H1 (cell line): ENCODE data around the gene NELFB. TPM values are rescaled to one million over a fixed set of nuclear protein-coding genes. Genes with fewer than 3 reads are reported as not detected.

ENCODE experiments used
- CTCF ChIA-PET: fragments of 300-600 bp; sonication (Branson Sonifier 250); formaldehyde crosslinking; loops from one replicate; lab custom pipeline; 2021; ENCODE audit not compliant: partially characterized antibody; lab: Charles Lee
- POLR2A ChIA-PET: fragments of 300-600 bp; sonication (Branson Sonifier 250); formaldehyde crosslinking; loops from one replicate; lab custom pipeline; 2021; ENCODE audit warnings: inconsistent platforms; ENCODE audit not compliant: partially characterized antibody; lab: Charles Lee
- DNase-seq, 2 experiments: peaks; one replicate each; pipeline versions ENCODE4 v3.0.0 to v3.0.0-alpha.2; 2010 to 2022; ENCODE audit warnings: low spot score in 2 of 2, low read depth in 1 of 2, mixed read lengths in 1 of 2
- FAIRE-seq: peaks from 2 replicates; lab custom pipeline; 2011; peaks lifted over from hg19 to GRCh38; lab: Jason Lieb, UNC
- H2AFZ ChIP-seq: 2 replicates; pipeline ENCODE4 v1.8.1; 2012; ENCODE audit warnings: low read length, inconsistent platforms
- H2AK5ac ChIP-seq: 2 replicates; pipeline ENCODE4 v1.6.1; 2013; ENCODE audit warnings: low read depth, low read length
- H2BK120ac ChIP-seq: replicated peaks from 2 replicates; pipeline ENCODE3; 2013; ENCODE audit warnings: low read depth, low read length, inconsistent platforms
- H2BK12ac ChIP-seq: 2 replicates; pipeline ENCODE4 v1.6.1; 2013; ENCODE audit warnings: low read depth, low read length
- H2BK15ac ChIP-seq: 2 replicates; pipeline ENCODE4 v1.6.1; 2013; ENCODE audit warnings: low read length
- H2BK20ac ChIP-seq: 2 replicates; pipeline ENCODE4 v1.6.1; 2013; ENCODE audit warnings: low read length
- H2BK5ac ChIP-seq: 2 replicates; pipeline ENCODE4 v1.6.1; 2013; ENCODE audit warnings: low read depth, low read length
- H3K14ac ChIP-seq: 2 replicates; pipeline ENCODE4 v1.6.1; 2013; ENCODE audit warnings: inconsistent platforms; ENCODE audit not compliant: insufficient read length
- H3K18ac ChIP-seq: 2 replicates; pipeline ENCODE4 v1.6.1; 2013; ENCODE audit warnings: low read length; ENCODE audit errors: extremely low read depth
- H3K23ac ChIP-seq: 2 replicates; pipeline ENCODE4 v1.6.1; 2013; ENCODE audit warnings: inconsistent platforms; ENCODE audit not compliant: insufficient read length
- H3K23me2 ChIP-seq: 2 replicates; pipeline ENCODE4 v1.6.1; 2013; ENCODE audit warnings: low read depth, low read length
- H3K27ac ChIP-seq: 2 replicates; pipeline ENCODE4 v1.6.1; 2011; ENCODE audit warnings: low read depth, low read length, inconsistent platforms
- H3K27me3 ChIP-seq, 4 experiments: replicated peaks in 1 of 4; 1 replicate in 1 of 4; 2 replicates in 3 of 4; pipeline versions ENCODE4 v1.6.1 to v1.8.1; 2011 to 2013; ENCODE audit warnings: low read length in 3 of 4, mild to moderate bottlenecking in 3 of 4, inconsistent platforms in 2 of 4, mixed read lengths in 2 of 4, moderate library complexity in 1 of 4; ENCODE audit not compliant: control insufficient read depth in 3 of 4, insufficient read depth in 3 of 4; ENCODE audit errors: extremely low read depth in 1 of 4
- H3K36me3 ChIP-seq, 4 experiments: 2 replicates each; pipeline versions ENCODE4 v1.6.1 to v1.8.1; 2011 to 2013; ENCODE audit warnings: mild to moderate bottlenecking in 4 of 4, low read length in 3 of 4, moderate library complexity in 2 of 4, control low read depth in 1 of 4, inconsistent platforms in 1 of 4; ENCODE audit not compliant: insufficient read depth in 4 of 4, control insufficient read depth in 2 of 4
- H3K4ac ChIP-seq: replicated peaks from 2 replicates; pipeline ENCODE3; 2013; ENCODE audit warnings: low read length, low read depth, mixed read lengths, inconsistent platforms; ENCODE audit not compliant: insufficient read length
- H3K4me1 ChIP-seq, 4 experiments: replicated peaks in 1 of 4; 1 replicate in 1 of 4; 2 replicates in 3 of 4; pipeline versions ENCODE4 v1.6.1 to v1.8.1; 2011 to 2013; ENCODE audit warnings: low read length in 3 of 4, inconsistent platforms in 2 of 4, mixed read lengths in 1 of 4; ENCODE audit not compliant: insufficient read depth in 4 of 4, control insufficient read depth in 3 of 4
- H3K4me2 ChIP-seq, 2 experiments: 2 replicates each; pipeline versions ENCODE4 v1.6.1 to v1.8.1; 2011 to 2013; ENCODE audit warnings: low read depth in 2 of 2, low read length in 2 of 2, control low read depth in 1 of 2, inconsistent platforms in 1 of 2, mild to moderate bottlenecking in 1 of 2; ENCODE audit not compliant: insufficient read depth in 1 of 2
- H3K4me3 ChIP-seq, 4 experiments: fragments of 200-600, 300-600 bp in 1 of 4; sonication (generic), shearing (Covaris generic), sonication (Bioruptor Twin) in 1 of 4; 2 replicates each; pipeline versions ENCODE4 v1.5.1 to v1.8.1; 2011 to 2016; ENCODE audit warnings: low read length in 4 of 4, low read depth in 3 of 4, control low read depth in 2 of 4, inconsistent platforms in 2 of 4, mild to moderate bottlenecking in 2 of 4, mixed read lengths in 1 of 4, moderate library complexity in 1 of 4; ENCODE audit not compliant: insufficient read depth in 2 of 4; ENCODE audit errors: extremely low read depth in 1 of 4
- H3K56ac ChIP-seq: replicated peaks from 2 replicates; pipeline ENCODE3; 2013; ENCODE audit warnings: low read depth, mild to moderate bottlenecking, mixed read lengths, low read length, inconsistent platforms; ENCODE audit not compliant: insufficient read length
- H3K79me1 ChIP-seq: 2 replicates; pipeline ENCODE4 v1.6.1; 2013; ENCODE audit warnings: low read depth, low read length, control low read depth
- H3K79me2 ChIP-seq, 2 experiments: 2 replicates each; pipeline versions ENCODE4 v1.6.1 to v1.8.1; 2012 to 2013; ENCODE audit warnings: low read length in 2 of 2, mild to moderate bottlenecking in 2 of 2, inconsistent platforms in 1 of 2; ENCODE audit not compliant: insufficient read depth in 2 of 2, control insufficient read depth in 1 of 2
- H3K9ac ChIP-seq, 4 experiments: replicated peaks in 1 of 4; 1 replicate in 1 of 4; 2 replicates in 3 of 4; pipeline versions ENCODE4 v1.6.1 to v1.8.1; 2011 to 2013; ENCODE audit warnings: low read depth in 3 of 4, low read length in 3 of 4, control low read depth in 2 of 4, mild to moderate bottlenecking in 2 of 4, moderate library complexity in 2 of 4, inconsistent platforms in 1 of 4; ENCODE audit errors: extremely low read depth in 1 of 4
- H3K9me3 ChIP-seq, 2 experiments: 2 replicates each; pipeline versions ENCODE4 v1.6.1 to v1.8.1; 2012 to 2013; ENCODE audit warnings: mild to moderate bottlenecking in 2 of 2, moderate library complexity in 2 of 2, control low read depth in 1 of 2, inconsistent platforms in 1 of 2, low read depth in 1 of 2, low read length in 1 of 2, mixed read lengths in 1 of 2; ENCODE audit not compliant: insufficient read depth in 2 of 2
- H4K20me1 ChIP-seq, 2 experiments: replicated peaks in 1 of 2; 2 replicates each; pipeline versions ENCODE3 to v1.8.1; 2011 to 2013; ENCODE audit warnings: inconsistent platforms in 2 of 2, low read length in 2 of 2, mild to moderate bottlenecking in 1 of 2; ENCODE audit not compliant: insufficient read depth in 2 of 2, control insufficient read depth in 1 of 2
- H4K5ac ChIP-seq: 2 replicates; pipeline ENCODE4 v1.6.1; 2013; ENCODE audit warnings: low read length, low read depth, mixed read lengths, inconsistent platforms; ENCODE audit not compliant: insufficient read length
- H4K8ac ChIP-seq: 2 replicates; pipeline ENCODE4 v1.8.0; 2013; ENCODE audit warnings: mild to moderate bottlenecking, moderate library complexity, low read length, inconsistent platforms; ENCODE audit not compliant: insufficient read depth; ENCODE audit errors: extremely low read depth
- H4K91ac ChIP-seq: replicated peaks from 2 replicates; pipeline ENCODE3; 2013; ENCODE audit warnings: low read length, mixed read lengths, inconsistent platforms; ENCODE audit not compliant: insufficient read length
- BACH1 ChIP-seq: IDR thresholded peaks from 2 replicates; pipeline ENCODE4 v1.6.1; 2012; ENCODE audit warnings: low read length, improper control_type of control experiment
- BCL11A ChIP-seq, 2 experiments: IDR thresholded peaks; one replicate each; pipeline ENCODE4 v1.6.1; 2011; ENCODE audit warnings: low read depth in 2 of 2, low read length in 2 of 2, mild to moderate bottlenecking in 2 of 2
- WGBS, 2 experiments: shearing (Covaris generic) in 1 of 2; methylation state at CpG; one replicate each; pipeline versions ENCODE4 v1.1.6 to v1.1.7; 2013 to 2015; ENCODE audit warnings: low lambda C conversion rate in 2 of 2, mixed read lengths in 2 of 2, inconsistent platforms in 1 of 2, low coverage in 1 of 2, missing lambda C conversion rate in 1 of 2; ENCODE audit not compliant: insufficient replicate concordance in 2 of 2, insufficient coverage in 1 of 2, insufficient read length in 1 of 2; ENCODE audit errors: extremely low coverage in 1 of 2, missing lambda C conversion rate in 1 of 2; 5-methylcytosine and 5-hydroxymethylcytosine counted together
- polyA plus RNA-seq, 7 experiments: library from polyadenylated mRNA; depleted of rRNA in 3 of 7; stranded (reverse) in 5 of 7; unstranded in 2 of 7; fragments of >200 nt in 5 of 7; fragments of 200-250 nt in 2 of 7; gene quantifications; 1 replicate in 5 of 7; 2 replicates in 1 of 7; 4 replicates in 1 of 7; pipeline versions ENCODE4 v1.2.1 to v1.2.3, GENCODE V29; 2011 to 2013; ENCODE audit warnings: missing spikeins in 2 of 7, mixed read lengths in 2 of 7
- total RNA-seq: library from RNA; stranded (reverse); fragmentation: NEBNext Ultra II Directional; extraction: Animal tissue kit (Norgen Biotek cat#: 25700); gene quantifications from 2 replicates; pipeline ENCODE4 v1.2.1, GENCODE V29; 2021

The NELFB gene
- total and polyA plus RNA-seq, 2 of the 8 experiments (the other 6 are each of a cell fraction or from before 2014, with no cell fraction given): 57.6 to 78.0 TPM

GRCh38 chr9:137212520-137212919, 42.6 kb upstream of the NELFB start:
- Histone ChIP-seq H3K14ac (no peak overlapping the region), H3K79me2 (0 out of 4 replicates have a peak, but pooled peaks cover 0 to 1% of the 10 kb centered on the region in 2 experiments), H3K4me2 (no peak overlapping the region), H3K4ac (no peak overlapping the region), H3K27me3 (no peaks in the 10 kb centered on the region), H3K36me3 (peaks cover 0 to 22% (median 9%) of the 10 kb centered on the region in 4 experiments; a peak in 7 of 8 replicates), H2BK5ac (no peak overlapping the region), H3K23ac (no peak overlapping the region), H3K18ac (no peak overlapping the region), H3K4me3 (no peak overlapping the region), H2AK5ac (no peak overlapping the region), H2BK20ac (no peak overlapping the region), H3K23me2 (no peaks in the 10 kb centered on the region), H2BK15ac (no peak overlapping the region), H4K8ac (no peak overlapping the region), H3K27ac (no peak overlapping the region), H4K91ac (no peak overlapping the region), H3K9me3 (no peaks in the 10 kb centered on the region), H4K5ac (no peak overlapping the region), H4K20me1 (peaks cover 0 to 12% of the 10 kb centered on the region in 2 experiments), H3K4me1 (peaks cover 0 to 5% (median 3%) of the 10 kb centered on the region in 4 experiments; a peak in 5 of 7 replicates), H2BK120ac (no peak overlapping the region), H3K56ac (no peak overlapping the region), H3K9ac (no peak overlapping the region), H2AFZ (no peak overlapping the region), H2BK12ac (no peak overlapping the region), H3K79me1 (no peaks in the 10 kb centered on the region; the same call in 1 of the 2 replicates)
- no peak for DNase-seq
- ChIA-PET CTCF (interaction anchor here (0.9 to 4.0 kb wide), 9 partner anchors 9 to 142 kb away, joined by 3 to 31 read pairs (median 4); partner anchors contain the start of genes ANAPC2, CYSRT1, RNF208 and RNF224), POLR2A (interaction anchor here (0.7 to 69.9 kb wide), 10 partner anchors 7 to 99 kb away, joined by 3 to 1462 read pairs (median 4); partner anchors contain the start of genes ANAPC2, CYSRT1, NELFB and RNF208)
- FAIRE-seq: no peak
- 91% methylated on average over 17 of the region's 21 CpGs; no CpG with 5 or more reads in 1 of the 2 experiments for WGBS, 2 experiments
- TF ChIP-seq BCL11A (IDR thresholded peaks at IDR 0.05; ENCODE audit: low read depth in 2 of 2, low read length in 2 of 2) (no peak), BACH1 (no peak)
